Fibroblast of pulmonary artery (primary cell): ENCODE results near the gene PRPS2.

Source experiments
- DNase-seq: peaks from one replicate; pipeline ENCODE4 v3.0.0-alpha.2; 2010; ENCODE audit warnings: low read depth
- H3K4me3 ChIP-seq: replicated peaks from 2 replicates; pipeline ENCODE4 v1.5.1; 2011; ENCODE audit warnings: low read depth, mild to moderate bottlenecking, control low read depth, low read length, moderate library complexity
- CTCF ChIP-seq: IDR thresholded peaks from 2 replicates; pipeline ENCODE4 v1.5.1; 2011; ENCODE audit warnings: mild to moderate bottlenecking, control low read depth, low read length, inconsistent platforms; ENCODE audit errors: missing control alignments

Gene PRPS2

GRCh38 chrX:12791257-12792228 lies at the start of gene PRPS2:
TSS of gene PRPS2 (plus strand) at chrX:12791412. CDS start at chrX:12791498, 86 bp downstream.
- TF ChIP-seq CTCF = no peak
- H3K4me3 ChIP-seq = peak within 1 kb of the TSS; percentile 66
- peak; percentile 39 for DNase-seq

- TF ChIP-seq CTCF = no peak
- DNase-seq = no peak
- no peak overlapping the region for H3K4me3 ChIP-seq
Observed at GRCh38 chrX:12741416-12741815, 49.8 kb upstream of the PRPS2 start.

- no peak overlapping the region for H3K4me3 ChIP-seq
- no peak for DNase-seq
- TF ChIP-seq CTCF = no peak
Observed at GRCh38 chrX:12747433-12747832, 43.8 kb upstream of the PRPS2 start.

- no peak for DNase-seq
- TF ChIP-seq CTCF = no peak
- H3K4me3 ChIP-seq = no peak overlapping the region
Observed at GRCh38 chrX:12751887-12752286, 39.3 kb upstream of the PRPS2 start.

GRCh38 chrX:12753366-12753765 lies 37.8 kb upstream of the PRPS2 start:
- DNase-seq = no peak
- no peak overlapping the region for H3K4me3 ChIP-seq
- no peak for TF ChIP-seq CTCF

- no peak overlapping the region for H3K4me3 ChIP-seq
- no peak for DNase-seq
- no peak for TF ChIP-seq CTCF
Observed at GRCh38 chrX:12758291-12758690, 32.9 kb upstream of the PRPS2 start.
